ENCODE data around the gene VPS35L.
"Not testable (repeated sequence)": the region's sequence is repeated elsewhere in the genome, so short reads cannot be mapped to it uniquely, and the experiment has no call there.

VPS35L gene

DNA sequence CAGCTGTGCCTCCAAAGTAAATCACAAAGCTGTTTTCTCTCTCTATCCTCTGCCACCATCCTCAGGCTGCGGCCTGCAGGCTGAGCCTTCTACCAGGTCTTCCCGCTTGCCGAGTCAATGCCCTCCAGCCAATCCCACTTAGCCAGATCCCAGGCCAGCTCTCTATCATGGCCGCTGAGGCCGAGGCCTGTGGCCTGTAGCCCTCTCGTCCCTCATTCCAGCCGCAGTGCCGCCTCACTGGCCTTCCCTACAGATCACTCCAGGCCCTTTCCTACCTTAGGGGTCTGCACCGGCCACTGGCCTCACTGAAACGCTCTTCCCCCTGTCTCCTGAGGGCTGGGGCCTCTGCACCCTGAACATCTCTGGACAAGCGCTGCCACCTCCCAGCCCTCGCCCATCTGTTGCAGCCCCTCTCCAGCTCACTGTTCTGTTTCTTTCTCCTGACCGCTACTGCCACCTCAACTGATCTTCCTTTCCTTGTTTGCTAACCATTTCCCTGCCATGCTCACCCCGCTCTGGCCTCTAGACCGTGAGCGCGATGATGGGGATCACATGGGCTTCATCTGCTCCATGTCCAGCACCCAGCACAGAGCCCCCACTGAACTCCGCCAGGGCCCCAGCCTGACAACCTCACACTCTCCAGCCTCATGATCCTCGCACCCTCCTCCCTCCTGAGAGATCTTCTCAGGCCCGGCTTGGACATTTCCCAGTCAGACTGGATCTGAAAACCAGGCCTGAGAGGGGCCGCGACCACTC is 154.1 kb downstream of the VPS35L start:
- Mint-ChIP-seq H3K36me3 (ENCODE audit: low read depth) (peaks cover 58% of the 10 kb centered on the region), H3K4me3 (no peak overlapping the region), H3K27me3 (no peaks in the 10 kb centered on the region), H3K4me1 (ENCODE audit: low read depth) (no peaks in the 10 kb centered on the region), H3K9me3 (no peaks in the 10 kb centered on the region), H3K27ac (peak overlapping the region; percentile 51)

DNA sequence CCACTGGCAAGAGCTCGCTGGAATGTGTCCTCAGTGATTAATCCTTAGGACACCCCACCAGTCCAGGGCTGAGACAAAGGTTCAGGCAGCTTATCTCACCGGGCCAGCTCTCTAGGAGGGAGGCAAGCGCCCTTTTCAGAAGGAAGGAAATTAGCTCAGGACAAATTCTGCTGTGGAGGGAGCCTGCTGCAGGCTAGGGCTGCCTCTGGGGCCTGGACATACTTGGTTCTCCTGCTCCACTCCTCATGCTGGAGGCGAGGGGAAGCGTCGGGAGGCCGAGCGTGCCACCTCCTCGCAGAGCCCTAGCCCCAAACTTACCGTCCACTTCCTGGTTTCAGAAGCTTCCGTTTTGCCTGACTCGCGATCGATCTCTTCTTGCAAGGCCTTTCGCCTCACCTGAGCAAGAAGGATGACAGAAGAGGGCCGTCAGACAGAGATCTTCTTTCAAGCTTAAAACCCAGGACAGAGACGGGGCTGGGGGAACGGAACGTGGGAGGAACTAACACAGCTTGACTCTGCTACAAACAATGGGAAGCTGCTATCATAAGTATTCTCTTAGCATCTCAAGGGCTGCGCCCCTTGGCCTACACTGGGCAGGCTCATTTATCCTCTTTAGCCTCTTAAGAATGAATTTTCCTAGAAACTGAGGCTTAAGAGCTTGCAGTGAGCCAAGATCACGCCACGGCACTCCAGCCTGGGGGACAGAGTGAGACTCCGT is 154.8 kb downstream of the VPS35L start:
- H3K4me3 Mint-ChIP-seq, result no peak overlapping the region
- H3K27me3 Mint-ChIP-seq, result no peaks in the 10 kb centered on the region
- H3K27ac Mint-ChIP-seq, result peak overlapping the region; percentile 51
- H3K4me1 Mint-ChIP-seq (ENCODE audit: low read depth), result no peaks in the 10 kb centered on the region
- no peaks in the 10 kb centered on the region for H3K9me3 Mint-ChIP-seq
- peaks cover 55% of the 10 kb centered on the region for H3K36me3 Mint-ChIP-seq (ENCODE audit: low read depth)

DNA sequence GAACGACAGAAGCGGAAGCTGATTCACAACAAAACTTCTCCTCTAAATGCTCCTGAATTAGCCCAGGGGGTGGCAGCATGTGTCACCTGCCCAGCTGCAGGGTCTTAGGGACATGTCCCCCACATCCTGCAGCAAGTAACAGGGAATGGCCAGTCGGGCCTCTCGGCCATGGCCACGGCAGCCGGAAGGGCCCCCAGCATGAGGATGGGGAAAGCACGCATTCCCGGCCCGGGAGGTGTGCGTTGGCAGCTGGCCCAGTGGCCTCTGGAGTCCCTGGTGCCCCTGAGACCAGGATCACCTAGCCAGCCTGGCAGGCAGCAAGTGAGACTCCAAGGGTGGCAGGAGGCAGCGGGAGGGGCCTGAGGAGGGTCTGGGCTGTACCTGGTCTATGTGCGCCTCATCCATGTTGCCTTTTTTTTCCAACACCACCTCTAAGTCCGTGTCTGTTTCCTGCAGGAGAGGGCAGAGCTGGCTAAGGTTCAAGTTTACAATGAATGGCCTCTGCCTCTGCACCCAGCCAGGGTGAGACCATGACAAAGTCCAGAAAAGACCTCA is 155.6 kb downstream of the VPS35L start:
- Mint-ChIP-seq H3K4me3 (no peak overlapping the region), H3K36me3 (ENCODE audit: low read depth) (peaks cover 53% of the 10 kb centered on the region), H3K27ac (no peak overlapping the region), H3K4me1 (ENCODE audit: low read depth) (peaks cover 6% of the 10 kb centered on the region), H3K9me3 (no peaks in the 10 kb centered on the region), H3K27me3 (no peaks in the 10 kb centered on the region)

DNA sequence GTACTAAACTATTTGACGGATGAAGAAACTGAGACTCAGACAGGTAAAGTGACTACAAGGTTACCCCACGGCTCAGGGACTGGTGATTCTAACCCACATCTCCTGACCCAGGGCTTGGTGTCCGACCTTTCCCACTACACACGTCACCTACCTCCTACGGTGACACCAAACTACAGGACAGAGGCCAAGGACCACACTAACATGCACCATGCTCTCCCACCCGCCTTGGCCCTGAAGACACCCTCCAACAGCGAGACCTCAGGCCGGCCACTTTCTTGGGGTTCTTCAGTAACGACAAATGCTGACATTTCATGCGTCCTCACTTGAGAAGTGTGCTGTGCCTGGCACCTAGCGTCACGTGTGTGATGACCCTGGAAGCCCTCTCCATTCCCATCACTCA is 156.1 kb downstream of the VPS35L start:
- Mint-ChIP-seq H3K36me3 (ENCODE audit: low read depth) (peaks cover 52% of the 10 kb centered on the region), H3K4me3 (no peak overlapping the region), H3K4me1 (ENCODE audit: low read depth) (peaks cover 11% of the 10 kb centered on the region), H3K27me3 (no peaks in the 10 kb centered on the region), H3K27ac (no peak overlapping the region), H3K9me3 (no peaks in the 10 kb centered on the region)

DNA sequence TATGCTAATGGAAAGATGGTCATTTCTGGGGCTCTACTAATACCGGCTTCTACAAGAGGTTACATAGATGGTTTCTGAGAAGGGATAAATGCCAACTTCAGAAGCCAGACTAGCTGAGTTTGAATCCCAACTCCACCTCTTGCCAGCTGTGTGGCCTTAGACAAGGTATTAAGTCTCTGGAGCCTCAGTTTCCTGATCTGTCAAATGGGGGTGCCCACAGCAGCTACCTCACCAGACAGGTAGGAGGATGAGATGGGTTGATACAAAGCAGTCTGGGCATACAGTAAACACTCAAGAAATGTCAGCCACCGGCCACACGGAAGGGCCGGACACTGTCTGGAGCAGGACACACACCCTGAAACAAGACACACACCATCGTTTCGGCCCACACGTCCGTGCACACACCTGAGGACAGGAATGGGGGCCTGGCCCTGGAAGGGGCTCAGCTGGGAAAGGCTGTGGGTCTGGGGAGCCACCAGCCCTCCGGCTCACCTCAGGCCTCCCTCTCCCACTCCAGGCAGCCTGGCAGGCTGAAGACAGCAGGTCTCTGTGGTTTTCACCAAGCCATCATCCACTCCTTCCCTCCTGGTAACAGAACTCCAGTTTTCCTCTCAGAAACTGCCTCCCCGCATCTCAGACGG is 157.0 kb downstream of the VPS35L start:
- Mint-ChIP-seq H3K36me3 (ENCODE audit: low read depth) (peaks cover 49% of the 10 kb centered on the region), H3K4me1 (ENCODE audit: low read depth) (peaks cover 18% of the 10 kb centered on the region), H3K27ac (no peak overlapping the region), H3K27me3 (no peaks in the 10 kb centered on the region), H3K4me3 (no peak overlapping the region), H3K9me3 (no peaks in the 10 kb centered on the region)

DNA sequence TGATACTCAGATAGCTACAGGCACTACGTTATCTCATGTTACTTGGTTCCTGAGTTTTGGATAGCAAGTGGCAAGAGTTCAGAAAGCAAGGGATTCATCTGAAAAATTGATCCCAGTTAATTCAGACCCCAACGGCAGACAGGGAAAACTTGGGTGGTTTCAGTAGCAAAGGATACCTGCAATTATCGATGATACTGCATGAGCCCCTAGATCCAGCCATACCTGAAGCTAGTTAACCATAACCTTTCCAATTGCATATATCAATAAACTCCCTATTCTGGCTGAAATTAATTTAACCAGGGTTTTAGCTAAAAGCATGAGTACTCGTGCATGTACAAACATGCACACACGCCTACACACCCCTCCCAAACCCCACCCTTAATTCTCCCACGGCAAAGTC is 158.2 kb downstream of the VPS35L start:
- no peaks in the 10 kb centered on the region for H3K27me3 Mint-ChIP-seq
- no peak overlapping the region for H3K4me3 Mint-ChIP-seq
- peaks cover 49% of the 10 kb centered on the region for H3K36me3 Mint-ChIP-seq (ENCODE audit: low read depth)
- no peaks in the 10 kb centered on the region for H3K9me3 Mint-ChIP-seq
- H3K4me1 Mint-ChIP-seq (ENCODE audit: low read depth), result peaks cover 18% of the 10 kb centered on the region
- H3K27ac Mint-ChIP-seq, result no peak overlapping the region

DNA sequence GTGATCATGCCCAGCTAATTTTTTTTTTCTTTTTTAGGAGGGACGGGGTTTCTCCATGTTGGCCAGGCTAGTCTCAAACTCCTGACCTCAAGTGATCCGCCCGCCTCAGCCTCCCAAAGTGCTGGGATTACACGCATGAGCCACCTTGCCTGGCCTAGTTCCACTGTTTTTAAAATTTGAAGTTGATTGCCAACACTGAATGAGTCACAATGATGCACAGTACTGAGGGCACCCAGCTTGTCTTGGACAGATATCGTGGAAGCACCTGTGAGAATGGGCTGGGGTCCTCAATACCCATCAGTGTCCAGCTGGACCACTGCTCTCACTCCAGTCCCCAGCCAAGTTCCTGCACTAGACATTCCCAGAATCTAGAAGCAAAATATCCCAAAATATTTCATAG is 160.1 kb downstream of the VPS35L start:
- peaks cover 38% of the 10 kb centered on the region for H3K36me3 Mint-ChIP-seq (ENCODE audit: low read depth)
- H3K27me3 Mint-ChIP-seq, result no peaks in the 10 kb centered on the region
- peak overlapping the region; percentile 16 for H3K27ac Mint-ChIP-seq
- no peak overlapping the region for H3K4me3 Mint-ChIP-seq
- peaks cover 22% of the 10 kb centered on the region for H3K4me1 Mint-ChIP-seq (ENCODE audit: low read depth)
- no peaks in the 10 kb centered on the region for H3K9me3 Mint-ChIP-seq

DNA sequence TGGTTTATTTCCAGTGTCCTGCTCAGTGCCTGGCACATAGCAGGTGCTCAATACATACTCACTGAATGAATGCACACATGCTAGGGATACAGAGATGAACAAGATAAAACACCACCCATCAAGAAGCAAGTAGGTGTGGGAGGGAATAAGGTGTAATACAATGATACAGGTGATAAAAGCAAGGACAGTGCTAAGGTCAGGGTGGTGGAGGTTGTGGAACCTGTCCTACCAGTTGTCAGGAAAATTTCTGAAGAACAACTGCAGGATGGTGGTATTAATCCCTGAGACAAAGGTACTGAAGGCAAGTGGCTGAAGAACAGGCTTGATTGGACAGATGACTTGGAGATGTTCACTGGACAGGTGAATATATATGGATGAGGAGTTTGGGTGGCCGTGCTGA is 160.7 kb downstream of the VPS35L start:
- H3K27me3 Mint-ChIP-seq, result no peaks in the 10 kb centered on the region
- no peaks in the 10 kb centered on the region for H3K9me3 Mint-ChIP-seq
- H3K4me3 Mint-ChIP-seq, result peak overlapping the region; percentile 95
- H3K27ac Mint-ChIP-seq, result peak overlapping the region; percentile 63
- peaks cover 22% of the 10 kb centered on the region for H3K4me1 Mint-ChIP-seq (ENCODE audit: low read depth)
- peaks cover 38% of the 10 kb centered on the region for H3K36me3 Mint-ChIP-seq (ENCODE audit: low read depth)

DNA sequence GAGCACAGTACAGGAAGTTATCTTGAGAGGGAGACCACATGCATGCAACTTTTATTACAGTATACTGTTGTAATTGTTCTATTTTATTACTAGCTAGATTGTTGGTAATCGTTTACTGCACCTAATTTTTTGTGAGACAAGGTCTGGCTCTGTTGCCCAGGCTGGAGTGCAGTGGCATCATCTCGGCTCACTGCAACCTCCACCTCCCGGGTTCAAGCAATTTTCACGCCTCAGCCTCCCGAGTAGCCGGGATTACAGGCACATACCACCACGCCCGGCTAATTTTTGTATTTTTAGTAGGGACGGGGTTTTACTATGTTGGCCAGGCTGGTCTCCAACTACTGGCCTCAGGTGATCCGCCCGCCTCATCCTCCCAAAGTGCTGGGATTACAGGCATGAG is 161.2 kb downstream of the VPS35L start:
- H3K9me3 Mint-ChIP-seq, H3K27me3 Mint-ChIP-seq: not testable (repeated sequence)
- Mint-ChIP-seq H3K4me3 (peak overlapping the region; percentile 95), H3K4me1 (ENCODE audit: low read depth) (peaks cover 22% of the 10 kb centered on the region), H3K36me3 (ENCODE audit: low read depth) (peaks cover 33% of the 10 kb centered on the region), H3K27ac (peak overlapping the region; percentile 93)

DNA sequence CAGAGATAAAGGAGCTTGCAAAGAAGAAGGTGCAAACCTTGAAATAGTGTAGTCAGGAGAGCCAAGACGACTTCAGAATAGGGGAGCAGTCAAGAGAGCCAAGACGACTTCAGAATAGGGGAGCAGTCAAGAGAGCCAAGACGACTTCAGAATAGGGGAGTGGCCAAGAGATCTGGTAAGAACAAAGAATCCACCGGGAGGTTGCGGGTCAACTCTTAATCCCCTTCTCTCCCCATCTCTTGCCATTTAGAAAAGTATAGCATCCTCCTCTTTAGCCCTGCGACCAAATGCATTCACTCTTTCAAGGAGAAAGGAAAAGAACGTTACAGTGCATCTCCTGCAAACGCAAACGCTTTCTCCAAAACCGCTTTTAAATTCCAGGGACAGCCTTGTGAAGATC is 161.8 kb downstream of the VPS35L start:
- H3K27ac Mint-ChIP-seq, result peak overlapping the region; percentile 93
- H3K4me1 Mint-ChIP-seq (ENCODE audit: low read depth), result peaks cover 25% of the 10 kb centered on the region
- H3K27me3 Mint-ChIP-seq, result no peaks in the 10 kb centered on the region
- H3K36me3 Mint-ChIP-seq (ENCODE audit: low read depth), result peaks cover 30% of the 10 kb centered on the region
- H3K4me3 Mint-ChIP-seq, result peak overlapping the region; percentile 95
- H3K9me3 Mint-ChIP-seq, result no peaks in the 10 kb centered on the region

DNA sequence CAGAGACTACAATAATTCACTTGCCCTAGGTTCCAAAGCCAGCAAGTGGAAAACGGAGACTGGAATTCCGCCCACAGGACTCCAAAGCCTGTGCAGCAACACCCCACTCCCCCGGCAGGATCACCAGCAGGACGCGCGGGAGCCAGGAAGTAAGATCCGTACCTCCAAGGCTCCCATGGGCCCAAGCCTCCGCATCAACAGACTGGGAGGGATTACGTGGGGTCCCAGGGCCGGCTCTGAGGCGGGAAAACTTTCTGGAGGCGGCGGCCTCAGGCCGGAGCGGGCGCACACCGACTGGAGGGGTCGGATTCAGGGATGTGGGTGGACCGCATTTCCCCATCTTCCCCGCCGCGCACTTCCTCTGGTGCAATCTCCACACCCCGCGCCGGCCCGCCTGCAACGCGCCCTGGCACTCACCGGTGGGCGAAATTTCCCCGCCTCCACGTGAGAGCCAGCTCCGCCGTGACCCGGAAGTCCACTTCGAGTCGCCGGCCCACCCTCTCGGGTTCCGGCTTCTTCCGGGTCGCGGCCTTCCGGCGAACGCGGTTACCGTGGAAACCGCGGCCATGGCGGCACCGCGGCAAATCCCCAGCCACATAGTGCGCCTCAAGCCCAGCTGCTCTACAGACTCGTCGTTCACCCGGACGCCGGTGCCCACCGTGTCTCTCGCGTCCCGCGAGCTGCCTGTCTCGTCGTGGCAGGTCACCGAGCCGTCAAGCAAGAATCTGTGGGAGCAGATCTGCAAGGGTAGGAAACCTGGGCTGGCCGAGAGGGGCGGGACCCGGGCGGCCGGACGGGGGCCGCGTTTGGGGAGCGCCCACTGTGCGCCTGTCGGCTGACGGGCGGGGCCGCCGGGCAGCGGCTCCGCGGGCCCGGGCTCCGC is 162.5 kb downstream of the VPS35L start, which contains the start of the genes IQCK and KNOP1:
Gene IQCK, plus strand, starts transcription at position 531 of the 883 bp plus-strand sequence. Its CDS starts 36 bp downstream, at position 567.
Gene KNOP1, minus strand, starts transcription at position 487 of the 883 bp plus-strand sequence. CDS start 3,192 bp downstream, outside the sequence.
- H3K36me3 Mint-ChIP-seq (ENCODE audit: low read depth), result peaks cover 30% of the 10 kb centered on the region
- H3K27ac Mint-ChIP-seq, result peak within 1 kb of the TSS; percentile 93
- H3K4me1 Mint-ChIP-seq (ENCODE audit: low read depth), result peaks cover 25% of the 10 kb centered on the region
- no peaks in the 10 kb centered on the region for H3K27me3 Mint-ChIP-seq
- peak within 1 kb of the TSS; percentile 95 for H3K4me3 Mint-ChIP-seq
- no peaks in the 10 kb centered on the region for H3K9me3 Mint-ChIP-seq

DNA sequence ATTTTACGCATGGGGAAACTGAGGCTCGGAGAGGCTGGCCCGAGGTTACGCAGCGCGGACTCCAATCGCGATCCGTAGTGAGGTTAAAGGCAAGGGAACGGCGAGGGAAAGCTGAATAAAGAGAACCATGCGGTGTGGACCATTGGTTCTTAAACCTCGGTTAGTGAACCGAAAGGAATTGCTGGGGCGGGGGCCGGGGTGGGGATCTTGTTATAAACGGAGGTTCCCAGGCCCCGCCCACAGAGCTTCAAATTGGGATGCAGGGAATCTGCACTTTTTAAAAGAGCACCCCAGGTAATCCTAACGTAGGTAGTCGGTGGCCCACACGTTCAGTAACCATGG is 163.1 kb downstream of the VPS35L start:
- Mint-ChIP-seq H3K27me3 (no peaks in the 10 kb centered on the region), H3K36me3 (ENCODE audit: low read depth) (peaks cover 25% of the 10 kb centered on the region), H3K9me3 (no peaks in the 10 kb centered on the region), H3K4me3 (peak overlapping the region; percentile 95), H3K4me1 (ENCODE audit: low read depth) (peaks cover 25% of the 10 kb centered on the region), H3K27ac (peak overlapping the region; percentile 93)

DNA sequence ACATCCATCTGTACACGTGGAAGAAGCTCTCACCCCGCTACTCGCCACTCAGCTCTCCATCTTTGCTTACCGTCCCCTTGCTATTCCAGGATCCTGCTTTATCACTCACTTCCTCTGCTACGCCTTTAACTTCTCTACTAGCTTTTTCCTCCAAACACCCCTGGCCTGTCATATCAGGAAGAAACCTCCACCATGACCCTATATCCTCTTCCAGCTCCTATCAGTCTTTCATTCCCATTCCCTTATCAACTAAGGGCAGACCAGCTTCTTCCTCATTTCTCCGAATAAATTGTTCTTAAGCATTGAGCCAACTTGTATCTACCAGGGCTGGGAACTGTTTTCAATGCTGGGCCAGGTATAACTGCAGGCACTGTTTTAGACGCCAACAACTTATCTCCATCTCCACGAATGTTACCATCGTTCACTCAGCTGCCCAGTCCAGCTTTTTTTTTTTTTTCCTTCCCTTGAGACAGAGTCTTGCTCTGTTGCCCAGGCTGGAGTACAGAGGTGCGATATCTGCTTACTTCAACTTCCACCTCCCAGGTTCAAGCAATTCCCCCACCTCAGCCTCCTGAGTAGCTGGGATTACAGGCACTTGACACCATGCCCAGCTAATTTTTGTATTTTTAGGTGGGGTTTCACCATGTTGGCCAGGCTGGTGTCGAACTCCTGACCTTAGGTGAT is 166.9 kb downstream of the VPS35L start:
- Mint-ChIP-seq H3K4me3 (no peak overlapping the region), H3K27ac (no peak overlapping the region)

DNA sequence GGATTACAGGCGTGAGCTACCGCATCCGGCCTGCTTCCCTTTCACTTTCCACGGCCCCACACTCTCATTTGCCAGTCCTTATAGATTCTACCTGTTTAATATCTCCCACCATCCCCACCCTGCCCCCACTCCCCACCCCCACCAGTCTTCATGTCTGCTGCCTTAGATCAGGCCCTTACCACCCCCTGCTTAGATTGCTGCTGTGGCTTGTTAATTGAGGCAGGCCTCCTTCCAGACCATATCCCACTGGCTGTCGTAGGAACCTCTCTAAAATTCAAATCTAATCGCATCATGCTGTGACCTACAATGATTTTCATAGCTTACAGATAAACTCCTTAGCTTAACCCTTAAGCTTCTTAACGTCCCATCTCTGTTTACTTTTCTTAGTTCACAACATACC is 167.5 kb downstream of the VPS35L start:
- no peaks in the 10 kb centered on the region for H3K27me3 Mint-ChIP-seq
- no peaks in the 10 kb centered on the region for H3K9me3 Mint-ChIP-seq
- H3K4me3 Mint-ChIP-seq, result no peak overlapping the region
- H3K27ac Mint-ChIP-seq, result no peak overlapping the region
- H3K36me3 Mint-ChIP-seq (ENCODE audit: low read depth), result no peaks in the 10 kb centered on the region
- peaks cover 12% of the 10 kb centered on the region for H3K4me1 Mint-ChIP-seq (ENCODE audit: low read depth)

More for the DNA sequence above, 166.9 kb downstream of the VPS35L start:
- Mint-ChIP-seq H3K36me3 (ENCODE audit: low read depth) (no peaks in the 10 kb centered on the region), H3K9me3 (no peaks in the 10 kb centered on the region), H3K4me1 (ENCODE audit: low read depth) (peaks cover 9% of the 10 kb centered on the region), H3K27me3 (no peaks in the 10 kb centered on the region)

Data from stimulated activated naive CD8-positive, alpha-beta T cell treated with anti-CD3 and anti-CD28 coated beads, Interleukin-15, Interleukin-2, amounts not matched to agents 100 ng/mL and 50 ng/mL, for 24 hours (primary cell).